NCI-H2196 treated with DMSO at 0.1 percent for 48 hours (cell line): ENCODE data around the gene SHPK.

Experiments used
- DNase-seq: peaks from one replicate; lab custom pipeline; 2025; ENCODE audit not compliant: unreplicated experiment; lab: John Stamatoyannopoulos, UW

The SHPK gene

GRCh38 chr17:3660311-3660891 lies 24.4 kb upstream of the SHPK start:
- no peak for DNase-seq

- DNase-seq: no peak
Observed at GRCh38 chr17:3659541-3660111, 23.6 kb upstream of the SHPK start.

GRCh38 chr17:3658784-3659449 lies 22.9 kb upstream of the SHPK start:
- no peak for DNase-seq

- DNase-seq: no peak
Observed at GRCh38 chr17:3657874-3658783, 22.1 kb upstream of the SHPK start.

GRCh38 chr17:3657588-3657869 lies 21.5 kb upstream of the SHPK start:
- no peak for DNase-seq

GRCh38 chr17:3656755-3657587 lies 20.9 kb upstream of the SHPK start:
- DNase-seq: no peak

- no peak for DNase-seq
Observed at GRCh38 chr17:3656353-3656752, 20.3 kb upstream of the SHPK start.

GRCh38 chr17:3655766-3656165 lies 19.7 kb upstream of the SHPK start:
- no peak for DNase-seq

- DNase-seq: no peak
Observed at GRCh38 chr17:3647769-3648555, 11.9 kb upstream of the SHPK start.

GRCh38 chr17:3647251-3647650 lies 11.2 kb upstream of the SHPK start:
- DNase-seq: no peak

- DNase-seq: no peak
Observed at GRCh38 chr17:3645310-3645709, 9.3 kb upstream of the SHPK start.

- DNase-seq: no peak
Observed at GRCh38 chr17:3643889-3644349, 7.9 kb upstream of the SHPK start.

GRCh38 chr17:3641717-3642486 lies 5.9 kb upstream of the SHPK start:
- DNase-seq: no peak

GRCh38 chr17:3641014-3641413 lies 5.0 kb upstream of the SHPK start:
- no peak for DNase-seq

GRCh38 chr17:3639981-3640596 lies 4.0 kb upstream of the SHPK start:
- DNase-seq: peak; percentile 1

- DNase-seq: no peak
Observed at GRCh38 chr17:3636908-3637373, 891 bp upstream of the SHPK start.

- no peak for DNase-seq
Observed at GRCh38 chr17:3635474-3636153, 436 bp downstream of the SHPK start.

- no peak for DNase-seq
Observed at GRCh38 chr17:3632287-3632686, 3.8 kb downstream of the SHPK start.
